CD4-positive, alpha-beta T cell treated with Interleukin-6 at 100 ng/mL for 8 hours (primary cell): Measurements from ENCODE around the gene TBC1D10B.
"Not testable (repeated sequence)": the region's sequence is repeated elsewhere in the genome, so short reads cannot be mapped to it uniquely, and the experiment has no call there.

ENCODE experiments used
- DNase-seq: peaks from one replicate; pipeline ENCODE4 v3.0.0-alpha.2; 2020; ENCODE audit warnings: mixed read lengths, low spot score

Gene TBC1D10B

DNA sequence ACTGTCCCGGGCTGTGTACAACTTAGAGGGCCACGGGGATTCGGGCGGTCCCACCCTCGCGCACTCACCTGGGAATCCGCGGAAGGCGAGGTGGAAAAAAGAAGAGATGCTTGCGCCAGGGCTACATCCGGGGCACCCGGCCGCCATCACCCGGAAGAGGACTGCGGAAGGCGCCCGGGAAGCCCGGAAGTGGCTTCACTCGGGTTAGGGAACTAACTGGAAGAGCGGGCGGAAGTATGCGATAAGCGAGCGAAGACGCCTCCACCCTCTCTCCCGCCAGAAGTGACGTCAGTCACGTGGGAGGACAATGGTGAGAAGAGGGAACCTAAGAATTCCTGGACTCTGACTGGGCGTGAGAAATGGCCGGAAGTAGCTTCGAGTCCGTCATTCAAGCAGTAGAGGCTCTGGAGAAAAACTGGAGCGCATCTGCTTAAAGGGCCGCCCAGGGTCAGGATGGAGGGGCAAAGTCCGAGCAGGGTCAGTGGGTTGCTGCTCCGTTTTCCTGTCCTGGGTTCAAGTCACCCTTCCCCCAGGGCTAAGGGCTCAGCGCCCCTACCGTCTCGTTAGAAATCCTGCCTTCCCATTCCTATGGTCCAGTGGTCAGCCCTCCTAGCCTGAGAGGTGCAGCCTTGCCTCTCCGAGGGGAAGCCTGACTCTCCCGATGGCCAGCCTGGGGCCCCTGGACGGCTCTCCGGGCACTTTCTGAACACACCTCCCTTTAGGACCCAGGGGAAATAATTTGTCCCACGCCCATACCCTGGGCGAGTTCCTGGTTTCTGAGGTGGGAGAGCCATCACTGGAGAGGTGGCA is 14.9 kb downstream of the TBC1D10B start, which contains the start of gene CD2BP2:
TSS of gene CD2BP2 (minus strand) at position 165 of the 810 bp plus-strand sequence. CDS start 627 bp downstream, outside the sequence.
- peak; percentile 88 for DNase-seq

DNA sequence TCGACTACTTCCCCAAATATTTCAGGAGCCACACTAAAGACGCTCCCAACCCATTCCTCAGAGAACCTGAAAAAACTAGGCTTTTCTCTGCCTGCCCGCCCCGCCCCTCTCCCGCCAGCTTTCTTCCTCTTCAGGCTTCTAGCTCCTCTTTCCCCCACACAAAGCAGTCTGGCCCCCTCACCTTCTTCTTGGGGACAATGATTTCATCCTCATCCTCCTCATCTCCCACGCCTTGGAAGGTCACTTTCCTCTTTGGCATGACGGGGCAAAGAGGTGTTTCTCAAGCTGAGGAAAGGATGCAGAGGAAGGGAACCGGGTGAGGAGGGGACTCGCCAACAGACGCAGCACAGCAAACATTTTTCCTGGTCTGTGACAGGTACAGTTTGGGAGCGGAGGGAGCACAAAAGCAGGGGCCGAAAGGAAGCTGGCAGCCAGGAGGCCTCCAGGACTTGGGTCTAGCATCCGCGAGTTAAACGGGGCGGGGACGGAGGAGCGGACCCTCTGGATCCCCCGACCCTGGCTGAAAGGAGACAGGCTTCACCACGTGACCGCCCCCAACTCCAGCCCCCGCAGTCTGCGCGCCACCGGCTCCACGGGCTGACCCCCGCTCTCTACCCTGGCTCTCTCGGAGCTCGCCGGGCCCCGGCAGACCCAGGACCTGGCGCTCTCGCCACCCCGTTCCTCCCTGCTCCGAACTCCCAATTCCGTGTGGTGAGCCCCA is 15.7 kb downstream of the TBC1D10B start:
- no peak for DNase-seq

DNA sequence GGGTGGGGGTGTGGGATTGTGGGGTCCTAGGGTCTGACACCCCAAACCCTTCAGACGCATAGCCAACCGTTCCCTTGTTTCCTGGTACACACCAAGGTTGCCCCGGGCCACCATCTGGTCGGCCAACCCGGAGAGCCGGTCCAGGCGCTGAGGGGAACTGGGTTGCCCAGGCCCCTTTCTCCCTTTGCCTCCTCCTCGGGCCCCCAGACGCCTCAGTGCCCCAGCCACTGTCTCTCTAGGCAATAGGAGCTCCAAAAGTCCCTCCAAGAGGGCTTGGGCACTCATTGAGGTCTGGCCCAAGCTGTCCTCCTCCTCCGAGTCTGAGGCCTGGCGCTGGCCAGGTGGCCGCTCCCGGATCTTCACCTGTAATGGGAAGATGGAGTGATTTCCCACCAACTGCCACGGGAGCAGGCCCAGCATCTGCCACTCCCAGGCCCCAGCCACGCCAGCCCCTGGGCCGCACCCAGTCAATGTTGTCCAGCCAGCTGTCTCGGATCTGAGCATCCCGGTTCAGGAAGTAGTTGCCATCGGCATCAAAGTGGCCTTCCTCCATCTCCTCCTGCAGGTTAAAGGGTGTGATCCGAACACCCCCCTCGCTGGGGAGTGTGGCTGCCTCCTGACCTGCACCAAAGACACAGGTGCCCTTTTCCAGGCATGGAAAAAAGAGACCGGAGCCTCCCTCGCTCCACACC is 16.7 kb downstream of the TBC1D10B start:
- no peak for DNase-seq

DNA sequence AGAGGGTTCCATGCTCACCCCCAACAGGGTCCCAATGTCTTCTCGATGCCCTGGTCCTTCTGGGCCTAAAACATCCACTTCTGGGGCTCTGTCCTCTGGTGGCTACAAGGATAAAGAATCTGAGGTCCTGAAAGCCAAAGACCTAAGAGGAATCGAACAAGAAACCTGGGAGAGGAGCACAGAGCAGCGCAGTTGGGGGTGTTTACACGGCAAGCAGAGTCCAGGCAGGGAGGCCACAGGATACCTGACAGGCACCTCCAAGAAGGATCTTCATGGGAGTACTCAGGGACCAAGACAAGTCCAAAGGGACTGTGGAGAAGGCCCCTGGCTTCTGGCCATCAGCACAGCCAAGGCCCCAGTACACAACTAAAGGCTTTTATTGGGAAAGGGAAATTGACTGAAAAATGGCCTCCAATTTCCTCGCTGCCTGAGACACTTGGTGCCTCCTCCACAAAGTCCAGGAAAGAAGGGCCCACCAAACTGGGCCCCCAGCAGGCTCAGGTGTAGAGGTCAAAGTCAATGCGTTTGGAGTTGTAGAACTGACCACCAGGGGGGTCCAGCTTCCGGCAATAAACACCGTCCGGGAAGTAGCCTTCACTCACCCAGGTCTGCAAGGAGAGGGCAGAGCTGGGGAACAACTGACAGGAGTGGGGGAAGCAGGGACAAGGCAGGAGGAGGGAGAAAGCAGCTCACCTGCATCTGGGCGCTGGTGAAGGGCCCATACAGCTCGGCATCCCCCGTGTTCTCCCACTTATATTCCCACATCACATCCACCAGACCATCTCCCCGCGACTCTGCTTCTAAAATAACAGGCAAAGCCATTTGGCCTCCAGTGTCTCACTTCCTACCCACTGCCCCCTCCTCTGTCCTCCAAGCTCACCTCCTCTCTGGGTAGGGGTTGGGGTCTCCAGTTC is 17.5 kb downstream of the TBC1D10B start:
- DNase-seq, result no peak

DNA sequence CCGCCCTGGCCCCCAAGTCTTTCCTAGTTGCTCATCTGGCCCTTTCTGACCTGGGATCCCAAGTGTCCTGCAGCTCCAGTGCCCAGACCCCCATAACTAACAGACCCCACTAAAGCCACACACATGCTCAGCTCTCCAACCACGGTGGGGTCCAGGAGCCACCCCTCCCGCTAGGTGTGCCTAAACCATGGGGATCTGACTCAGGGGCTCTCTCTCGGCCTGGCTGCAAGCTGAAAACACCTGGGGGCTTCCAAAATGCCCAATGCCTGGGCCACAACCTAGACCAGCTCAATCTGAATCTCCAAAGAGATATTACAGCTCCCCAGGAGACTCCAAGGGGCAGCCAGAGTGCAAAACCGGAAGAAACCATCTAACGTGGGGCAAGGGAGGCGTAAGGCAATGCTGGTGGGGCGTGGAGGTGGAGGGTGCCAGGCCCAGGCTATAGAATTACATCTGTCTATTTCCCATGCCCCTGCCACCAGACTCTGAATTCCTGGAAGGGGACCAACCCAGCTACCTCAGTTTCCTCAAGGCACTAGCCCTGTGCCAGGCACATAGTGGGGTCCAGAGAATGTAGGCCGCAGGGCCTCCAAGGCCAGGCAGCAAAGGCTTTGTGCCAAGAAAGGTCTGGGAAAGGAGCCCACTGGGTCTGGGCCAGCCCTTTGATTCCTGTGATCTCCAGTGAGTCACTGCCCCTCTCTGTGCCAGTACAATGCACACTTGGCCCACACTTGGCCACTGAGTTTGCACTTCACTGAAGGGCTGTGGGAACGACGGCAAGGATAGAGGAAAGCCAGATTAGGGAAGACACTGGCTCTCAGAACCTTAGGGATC is 18.5 kb downstream of the TBC1D10B start:
- DNase-seq, result no peak

DNA sequence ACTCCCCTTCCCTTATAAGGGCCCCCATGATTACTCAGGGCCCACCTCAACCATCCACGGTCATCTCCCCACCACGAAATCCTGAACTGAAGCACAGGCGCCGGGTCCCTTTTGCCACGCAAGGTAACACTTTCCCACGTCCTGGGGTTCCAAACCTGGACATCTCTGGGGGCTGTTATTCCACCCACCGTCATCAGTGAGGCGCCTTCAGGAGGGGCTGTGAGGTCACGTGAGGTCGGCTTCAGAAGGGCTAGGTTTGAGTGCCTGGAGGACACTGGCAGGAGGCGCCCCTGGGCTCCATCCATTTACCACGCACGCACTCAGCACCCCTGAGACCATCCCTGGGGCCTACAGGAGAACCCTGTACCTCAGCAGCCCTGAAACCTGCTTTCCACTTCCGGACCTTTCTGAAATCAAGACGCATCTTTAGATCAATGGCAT is 19.3 kb downstream of the TBC1D10B start:
- no peak for DNase-seq

DNA sequence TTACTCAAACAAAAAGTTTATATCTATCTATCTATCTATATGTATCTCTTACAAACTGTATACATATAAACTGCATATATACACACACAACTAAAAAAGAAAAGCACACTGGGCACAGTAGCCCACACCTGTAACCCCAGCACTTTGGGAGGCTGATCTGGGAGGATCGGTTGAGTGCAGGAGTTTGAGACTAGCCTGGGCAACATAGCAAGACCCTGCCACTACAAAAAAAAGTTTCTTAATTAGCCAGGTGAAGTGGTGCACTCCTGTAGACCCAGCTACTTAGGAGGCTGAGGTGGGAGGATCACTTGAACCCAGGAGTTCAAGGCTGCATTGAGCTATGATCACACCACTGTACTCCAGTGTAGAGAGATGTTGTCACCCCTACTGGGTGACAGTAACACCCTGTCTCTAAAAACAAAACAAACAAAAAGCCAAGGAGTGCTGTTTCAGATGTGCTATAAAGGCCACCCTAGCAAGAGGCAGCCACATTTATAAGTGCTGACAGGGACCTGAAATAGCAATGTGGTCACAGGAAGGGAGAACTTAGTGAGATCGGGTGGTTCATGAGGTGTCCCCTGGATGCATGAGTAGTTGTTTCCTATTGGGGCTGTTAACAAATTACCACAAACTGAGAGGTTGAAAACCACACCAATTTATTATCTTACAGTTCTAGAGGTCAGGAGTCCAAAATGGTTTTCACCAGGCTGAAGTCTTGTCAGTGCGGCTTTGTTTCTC is 20.0 kb downstream of the TBC1D10B start:
- no peak for DNase-seq

DNA sequence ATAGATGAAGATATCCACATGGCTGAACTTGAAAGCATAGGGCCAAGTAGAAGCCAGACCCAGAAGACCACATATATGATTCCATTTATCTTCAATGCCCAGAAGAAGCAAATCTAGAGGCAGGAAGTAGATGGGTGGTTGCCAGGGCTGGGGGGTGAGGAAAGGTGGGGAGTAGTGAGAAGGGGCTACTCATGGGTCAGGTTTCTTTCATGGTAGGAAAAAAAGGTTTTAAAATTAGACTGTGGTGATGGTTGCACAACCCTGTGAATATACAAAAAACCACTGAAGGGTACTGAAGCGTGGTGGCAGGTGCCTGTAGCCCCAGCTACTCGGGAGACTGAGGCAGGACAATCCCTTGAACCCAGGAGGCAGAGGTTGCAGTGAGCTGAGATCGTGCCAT is 20.6 kb downstream of the TBC1D10B start:
- DNase-seq, result no peak

DNA sequence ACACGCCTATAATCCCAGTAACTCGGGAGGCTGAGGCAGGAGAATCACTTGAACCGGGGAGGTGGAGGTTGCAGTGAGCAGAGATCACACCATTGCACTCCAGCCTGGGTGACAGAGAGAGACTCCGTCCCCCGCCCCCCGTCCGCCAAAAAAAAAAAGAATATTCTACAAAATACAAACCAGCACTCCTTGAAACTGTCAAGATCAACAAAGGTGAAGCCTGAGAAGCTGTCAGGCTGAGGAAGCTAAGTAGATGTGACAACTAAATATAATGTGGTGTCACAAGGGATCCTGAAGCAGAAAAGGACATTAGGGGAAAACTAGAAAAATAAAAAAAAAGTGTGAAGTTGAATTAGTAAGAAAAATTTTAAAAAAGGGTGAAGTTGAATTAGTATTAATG is 21.4 kb downstream of the TBC1D10B start:
- DNase-seq, result no peak

DNA sequence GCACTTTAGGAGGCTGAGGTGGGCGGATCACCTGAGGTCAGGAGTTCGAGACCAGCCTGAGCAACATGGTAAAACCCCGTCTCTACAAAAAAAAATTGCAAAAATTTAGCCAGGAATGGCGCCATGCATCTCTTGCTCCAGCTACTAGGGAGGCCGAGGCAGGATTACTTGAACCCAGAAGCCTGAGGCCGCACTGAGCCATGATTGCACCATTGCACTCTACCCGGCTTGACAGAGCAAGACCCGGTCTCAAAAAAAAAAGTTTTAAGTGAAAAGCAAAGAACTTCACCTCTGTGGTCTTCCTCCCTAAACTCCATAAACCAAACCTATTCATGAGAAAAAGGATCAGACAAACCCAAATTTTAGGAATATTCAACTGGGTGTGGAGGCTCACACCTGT is 22.2 kb downstream of the TBC1D10B start:
- no peak for DNase-seq

DNA sequence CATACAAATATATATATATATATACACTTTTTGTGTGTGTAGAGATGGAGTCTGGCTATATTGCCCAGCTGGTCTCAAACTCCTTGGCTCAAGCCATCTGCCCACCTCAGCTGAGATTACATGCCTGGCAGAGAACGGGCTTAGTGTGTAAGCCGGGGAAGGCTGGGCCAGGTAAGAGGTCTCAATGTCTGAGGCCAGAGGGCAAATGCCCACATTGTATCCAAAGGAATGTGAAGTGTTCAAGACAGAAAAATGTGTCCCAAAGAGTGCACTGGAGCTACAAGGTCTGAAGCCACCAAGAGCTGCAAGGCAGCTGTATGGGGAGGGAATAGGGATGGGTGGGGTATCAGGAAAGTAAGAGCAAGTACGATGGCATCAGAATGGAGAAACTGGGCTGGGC is 24.0 kb downstream of the TBC1D10B start:
- no peak for DNase-seq

DNA sequence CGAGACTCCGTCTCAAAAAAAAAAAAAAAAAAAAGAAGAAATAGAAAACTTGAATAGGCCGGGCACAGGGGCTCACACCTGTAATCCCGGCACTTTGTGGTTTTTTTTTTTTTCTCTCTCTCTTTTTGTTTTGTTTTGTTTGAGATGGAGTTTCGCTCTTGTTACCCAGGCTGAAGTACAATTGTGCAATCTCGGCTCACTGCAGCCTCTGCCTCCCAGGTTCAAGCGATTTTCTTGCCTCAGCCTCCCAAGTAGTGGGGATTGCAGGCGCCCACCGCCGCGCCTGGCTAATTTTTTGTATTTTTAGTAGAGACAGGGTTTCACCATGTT is 26.8 kb downstream of the TBC1D10B start:
- not testable (repeated sequence) for DNase-seq

DNA sequence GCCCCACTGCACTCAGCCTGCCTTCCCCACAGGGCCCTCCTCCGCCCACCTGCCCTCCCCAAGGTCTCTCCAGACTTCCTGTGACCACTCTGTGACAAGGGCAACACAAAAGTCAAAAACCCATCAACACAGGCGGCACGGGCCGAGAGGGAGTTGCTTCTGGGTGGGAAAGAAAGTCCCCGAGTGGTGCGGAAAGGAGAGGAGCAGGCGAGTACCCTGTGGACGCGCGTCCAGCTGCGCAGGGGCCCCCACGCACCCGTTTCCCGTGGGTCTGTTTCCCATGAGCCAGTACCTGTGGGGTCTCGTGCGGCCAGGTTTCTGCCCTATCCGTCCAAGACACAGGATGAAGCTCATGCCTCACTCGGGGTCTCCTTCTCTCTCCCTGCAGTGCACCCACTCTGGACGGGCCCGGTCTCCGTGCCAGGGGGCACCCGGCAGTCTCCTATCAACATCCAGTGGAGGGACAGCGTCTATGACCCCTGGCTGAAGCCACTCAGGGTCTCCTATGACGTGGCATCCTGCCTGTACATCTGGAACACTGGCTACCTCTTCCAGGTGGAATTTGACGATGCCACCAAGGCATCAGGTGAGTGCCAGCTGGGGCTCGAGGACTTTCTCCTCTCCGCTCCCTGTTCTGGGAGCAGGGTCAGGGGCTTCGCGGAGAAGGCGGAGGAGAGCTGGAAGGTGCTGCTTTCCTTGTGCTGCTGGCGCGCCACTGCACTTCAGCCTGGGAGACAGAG is 27.4 kb downstream of the TBC1D10B start:
- DNase-seq, result no peak

DNA sequence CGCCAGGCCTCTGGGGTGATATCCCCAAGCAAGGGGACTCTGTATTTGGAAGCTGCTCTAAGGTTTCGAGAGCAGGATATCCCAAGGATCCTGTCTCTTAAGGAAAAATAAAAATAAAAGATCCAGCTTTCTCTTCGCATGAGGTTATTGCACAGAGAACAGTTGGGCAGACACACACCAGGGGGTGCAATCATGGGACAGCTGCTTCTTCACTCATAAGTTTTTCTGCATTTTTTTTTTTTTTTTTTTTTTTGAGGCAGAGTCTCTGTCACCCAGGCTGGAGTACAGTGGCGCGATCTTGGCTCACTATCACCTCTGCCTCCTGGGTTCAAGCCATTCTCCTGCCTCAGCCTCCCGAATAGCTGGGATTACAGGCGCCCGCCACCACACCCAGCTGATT is 28.3 kb downstream of the TBC1D10B start:
- not testable (repeated sequence) for DNase-seq

DNA sequence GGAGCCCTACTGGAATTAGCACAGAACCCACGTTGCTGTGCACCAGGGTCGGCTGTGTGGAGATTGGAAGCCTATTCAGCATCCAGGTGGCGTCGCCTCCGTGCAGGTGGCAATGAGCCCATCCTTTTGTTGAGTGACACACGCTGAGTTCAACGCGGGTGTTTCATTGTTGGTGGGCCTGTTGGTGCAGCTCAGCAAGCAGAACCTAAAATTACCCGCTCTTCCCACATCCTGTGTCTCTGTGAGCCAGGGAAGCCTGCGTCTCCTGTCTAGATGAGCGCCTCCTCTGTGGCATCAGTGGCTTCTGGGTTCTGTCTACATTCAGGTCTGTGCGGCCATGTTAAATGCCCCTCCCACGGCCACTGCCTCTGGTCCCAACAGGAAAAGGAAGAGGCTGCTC is 29.7 kb downstream of the TBC1D10B start:
- DNase-seq, result no peak

DNA sequence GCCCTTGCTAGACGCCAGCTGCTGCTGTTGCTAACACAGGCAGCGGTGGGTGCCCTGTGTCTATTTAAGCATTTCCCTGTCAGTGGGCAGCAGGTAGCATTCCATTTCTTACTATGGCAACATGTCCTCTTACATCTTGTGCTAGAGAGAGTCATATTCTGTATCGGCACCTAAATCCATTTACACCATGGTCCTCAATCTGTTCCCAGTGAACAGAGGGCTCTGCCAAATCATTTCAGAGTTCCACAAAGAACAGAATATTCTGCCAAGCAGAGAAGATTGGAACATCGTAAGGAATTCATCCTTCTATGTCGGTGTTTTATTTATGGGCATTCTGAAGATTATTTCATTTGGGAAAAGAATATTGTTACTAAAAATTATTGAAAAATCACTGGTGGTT is 31.6 kb downstream of the TBC1D10B start:
- not testable (repeated sequence) for DNase-seq

DNA sequence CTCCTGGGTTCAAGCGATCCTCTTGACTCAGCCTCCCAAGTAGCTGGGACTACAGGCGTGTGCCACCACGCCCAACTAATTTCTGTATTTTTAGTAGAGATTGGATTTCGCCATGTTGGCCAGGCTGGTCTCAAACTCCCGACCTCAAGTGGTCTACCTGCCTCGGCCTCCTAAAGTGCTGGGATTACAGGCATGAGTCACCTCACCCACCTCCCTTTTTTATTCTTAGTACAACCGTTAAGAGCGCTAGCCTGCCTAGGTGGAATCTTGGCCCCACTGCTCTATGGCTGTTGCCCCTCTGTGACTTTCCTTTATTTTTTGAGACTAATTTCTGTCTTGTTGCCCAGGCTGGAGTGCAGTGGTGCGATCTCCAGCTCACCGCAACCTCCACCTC is 32.3 kb downstream of the TBC1D10B start:
- not testable (repeated sequence) for DNase-seq

DNA sequence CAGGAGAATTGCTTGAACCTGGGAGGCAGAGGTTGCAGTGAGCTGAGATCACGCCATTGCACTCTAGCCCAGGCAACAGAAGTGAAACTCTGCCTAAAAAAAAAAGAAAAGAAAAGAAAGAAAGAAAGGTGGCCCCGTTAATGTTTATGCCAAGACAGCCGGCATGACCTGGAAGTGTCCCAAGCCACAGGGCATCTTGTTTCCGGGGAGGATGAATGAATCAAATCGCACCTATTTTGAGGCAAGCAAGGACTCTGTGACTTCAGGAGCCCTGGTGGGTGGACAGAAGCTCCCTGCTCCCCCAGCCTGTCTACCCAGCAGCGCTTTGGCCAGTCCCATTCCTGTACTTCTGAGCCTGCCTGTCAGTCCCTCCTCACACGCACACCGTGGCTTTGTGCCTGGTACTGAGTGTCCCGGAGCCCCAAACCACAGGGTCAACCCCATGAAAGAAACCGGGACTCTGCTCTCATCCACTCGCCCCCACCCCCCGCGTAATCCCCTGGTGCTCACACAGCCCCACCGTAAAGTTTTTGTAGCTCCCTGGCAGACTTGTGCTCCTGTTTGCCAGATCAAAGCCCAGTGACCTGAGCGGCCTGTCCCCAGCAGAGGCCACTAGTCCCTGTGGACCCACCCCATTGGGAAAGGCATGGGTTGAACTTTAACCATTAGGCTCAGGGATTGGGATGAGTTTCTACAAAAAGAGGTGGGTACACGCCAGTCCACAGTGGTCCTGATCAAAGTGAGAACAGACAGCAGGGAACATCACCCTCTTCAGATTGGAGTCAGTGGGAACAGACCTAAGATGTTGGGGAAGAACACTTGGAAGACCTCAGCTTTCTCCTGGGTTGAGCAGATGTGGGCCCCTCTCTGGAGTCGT is 34.5 kb downstream of the TBC1D10B start:
- DNase-seq, result no peak
